Non-pigmented ciliary epithelial cell (primary cell): ENCODE measurements around the gene SYNE3.

Experiments
- DNase-seq: peaks from one replicate; pipeline ENCODE4 v3.0.0-alpha.2; 2010; ENCODE audit warnings: low read depth

Gene SYNE3

GRCh38 chr14:95474941-95475340 lies 41.5 kb downstream of the SYNE3 start:
- DNase-seq = no peak

- no peak for DNase-seq
Observed at GRCh38 chr14:95474486-95474885, 42.0 kb downstream of the SYNE3 start.

DNA sequence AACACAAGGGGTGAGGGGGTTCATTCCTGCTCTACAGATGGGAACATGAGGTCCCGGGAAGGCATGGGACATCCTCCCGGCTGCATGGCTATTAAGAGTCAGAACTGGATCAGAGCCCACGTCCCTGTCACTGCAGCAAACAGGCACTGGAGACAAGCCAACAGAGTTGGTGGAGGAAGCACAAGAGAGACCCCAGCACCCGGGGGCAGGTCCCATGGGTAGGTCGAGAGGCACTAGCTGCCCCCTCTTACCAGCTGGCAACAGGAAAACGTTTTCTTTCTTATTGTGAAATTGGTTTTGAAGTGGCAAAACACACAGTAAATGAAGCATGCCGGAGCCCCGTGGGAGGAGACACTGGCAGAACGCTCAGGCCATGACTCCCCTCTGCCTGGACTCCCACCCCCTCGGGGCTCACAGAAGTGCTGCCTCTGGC lies 43.6 kb downstream of the SYNE3 start:
- DNase-seq = no peak

GRCh38 chr14:95471476-95471875 lies 45.0 kb downstream of the SYNE3 start:
- no peak for DNase-seq

DNA sequence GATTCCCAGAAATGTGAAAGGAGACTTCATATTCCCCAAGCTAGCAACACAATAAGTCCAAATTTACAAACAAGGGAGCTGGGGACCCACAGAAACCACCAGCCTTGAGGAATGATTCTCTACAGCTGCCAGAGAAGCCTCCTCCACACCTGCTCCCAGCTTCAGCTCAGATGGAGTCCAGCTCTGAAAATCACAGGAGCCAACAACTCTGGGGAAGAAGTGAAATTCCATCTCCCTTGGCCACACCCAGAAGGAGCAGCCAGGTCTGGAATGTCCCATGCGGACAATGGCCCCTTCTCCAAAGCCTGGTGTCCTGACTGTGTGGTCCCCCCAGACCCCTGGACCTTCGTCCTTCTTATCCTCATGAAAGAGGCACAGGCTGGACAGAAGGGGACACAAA lies 45.4 kb downstream of the SYNE3 start:
- DNase-seq = no peak

GRCh38 chr14:95469134-95469481 lies 47.3 kb downstream of the SYNE3 start:
- no peak for DNase-seq

DNA sequence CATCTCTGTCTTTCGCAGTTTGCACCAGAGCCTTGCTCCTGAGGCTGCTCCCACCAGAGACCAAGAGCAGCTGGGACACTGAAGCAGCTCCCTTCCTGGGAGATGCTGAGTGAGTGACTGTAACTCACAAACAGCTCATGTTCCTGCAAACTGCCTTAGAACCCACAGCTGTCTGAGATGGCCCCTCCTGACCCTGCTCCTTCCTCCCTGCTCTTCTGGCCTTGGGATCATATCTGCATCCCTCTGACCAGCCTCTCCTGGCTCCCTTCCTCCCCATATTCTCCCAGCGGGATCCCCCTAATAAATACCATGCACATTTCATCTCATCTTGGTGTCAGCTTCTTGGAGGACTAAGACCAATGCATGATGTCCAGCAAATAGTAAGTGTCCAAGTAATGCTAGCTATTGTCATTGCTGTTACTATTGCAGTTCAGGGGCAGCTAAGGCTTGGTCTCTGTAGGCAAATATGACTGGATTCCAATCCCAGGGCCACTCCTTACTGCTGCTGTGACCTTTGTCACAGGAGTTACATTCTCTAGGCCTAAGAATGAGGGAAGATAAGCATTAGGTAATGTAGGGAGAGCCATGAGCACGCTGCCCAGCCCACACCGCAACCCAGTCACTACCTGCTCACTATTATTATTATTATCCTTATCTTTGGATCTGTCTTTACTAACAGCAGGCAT lies 47.9 kb downstream of the SYNE3 start:
- DNase-seq = no peak

DNA sequence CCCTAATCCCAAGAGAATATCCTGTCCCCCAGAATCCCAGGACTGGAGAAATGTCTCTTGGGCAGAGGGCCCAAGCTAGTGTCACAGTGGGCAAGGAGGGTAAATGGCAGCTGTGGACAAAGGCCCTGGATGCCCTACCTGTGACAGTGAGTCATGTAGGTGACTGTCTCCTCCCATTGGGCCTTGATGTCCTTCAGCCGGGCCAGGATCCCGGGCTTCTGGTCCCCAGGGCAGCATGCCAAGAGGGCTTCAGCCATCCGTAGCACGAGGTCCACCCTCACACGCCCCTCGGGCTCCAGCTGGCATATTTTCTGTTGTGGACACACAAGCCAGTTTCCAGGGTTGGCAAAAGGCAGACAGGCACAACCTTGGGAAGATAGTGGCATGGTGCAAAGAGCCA lies 48.8 kb downstream of the SYNE3 start:
- no peak for DNase-seq

DNA sequence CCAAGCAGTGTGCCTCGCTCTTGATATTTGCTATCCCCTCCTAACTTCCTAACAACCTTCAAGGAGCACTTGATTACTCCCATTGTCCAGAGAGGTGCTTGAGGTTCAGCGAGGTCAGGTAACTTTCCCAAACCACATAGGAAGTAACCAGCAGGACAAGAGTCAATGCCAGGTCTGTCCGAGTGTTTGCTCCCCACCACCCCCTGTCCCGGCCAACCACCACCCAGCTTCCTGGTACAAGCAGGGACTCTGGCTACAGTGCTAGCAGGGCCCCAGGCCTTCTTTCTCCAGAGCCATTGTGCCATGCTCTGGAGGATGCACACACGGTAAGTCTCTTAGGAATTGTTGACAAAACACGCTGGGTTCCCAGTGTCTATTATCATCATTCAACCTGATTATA lies 49.2 kb downstream of the SYNE3 start:
- no peak for DNase-seq
